Measurements from ENCODE around the gene TM4SF1.
A peak's percentile ranks its signal among the peaks of the same experiment; 100 is the strongest.

TM4SF1 gene

DNA sequence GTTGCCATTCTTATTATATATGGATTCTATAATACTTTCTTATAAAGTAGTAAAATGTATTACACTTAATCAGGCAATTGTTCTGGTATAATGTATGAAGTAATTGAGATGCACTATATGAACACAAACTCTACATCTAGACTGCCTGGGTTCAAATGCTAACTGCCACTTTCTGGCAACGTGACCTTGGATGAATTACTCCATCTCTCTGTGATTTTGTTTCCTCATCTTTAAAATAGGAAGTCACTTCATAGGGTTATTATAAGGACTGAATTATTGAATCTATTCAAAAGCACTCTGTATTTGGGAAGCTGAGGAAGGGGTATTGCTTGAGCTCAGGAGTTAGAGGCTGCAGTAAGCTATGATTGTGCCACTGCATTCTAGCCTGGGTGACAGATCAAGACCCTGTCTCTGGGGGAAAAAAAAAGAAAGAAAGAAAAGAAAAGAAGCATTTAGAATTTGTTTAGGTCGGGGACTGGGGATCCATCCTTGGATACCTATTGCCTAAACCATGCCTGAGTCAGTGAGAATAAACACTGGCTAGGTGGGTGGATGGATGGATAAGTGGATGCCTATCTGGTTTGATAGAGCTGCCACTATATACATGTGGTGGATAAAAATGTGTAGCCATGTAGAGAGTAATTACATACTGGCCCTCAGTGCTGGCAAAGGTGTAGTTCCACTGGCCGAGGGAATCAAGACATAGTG, 2.5 kb downstream of the TM4SF1 start:
- TF ChIP-seq ZFX (IDR thresholded peaks at IDR 0.05; ENCODE audit: borderline replicate concordance) = no peak
- TF ChIP-seq, protein P1, sequence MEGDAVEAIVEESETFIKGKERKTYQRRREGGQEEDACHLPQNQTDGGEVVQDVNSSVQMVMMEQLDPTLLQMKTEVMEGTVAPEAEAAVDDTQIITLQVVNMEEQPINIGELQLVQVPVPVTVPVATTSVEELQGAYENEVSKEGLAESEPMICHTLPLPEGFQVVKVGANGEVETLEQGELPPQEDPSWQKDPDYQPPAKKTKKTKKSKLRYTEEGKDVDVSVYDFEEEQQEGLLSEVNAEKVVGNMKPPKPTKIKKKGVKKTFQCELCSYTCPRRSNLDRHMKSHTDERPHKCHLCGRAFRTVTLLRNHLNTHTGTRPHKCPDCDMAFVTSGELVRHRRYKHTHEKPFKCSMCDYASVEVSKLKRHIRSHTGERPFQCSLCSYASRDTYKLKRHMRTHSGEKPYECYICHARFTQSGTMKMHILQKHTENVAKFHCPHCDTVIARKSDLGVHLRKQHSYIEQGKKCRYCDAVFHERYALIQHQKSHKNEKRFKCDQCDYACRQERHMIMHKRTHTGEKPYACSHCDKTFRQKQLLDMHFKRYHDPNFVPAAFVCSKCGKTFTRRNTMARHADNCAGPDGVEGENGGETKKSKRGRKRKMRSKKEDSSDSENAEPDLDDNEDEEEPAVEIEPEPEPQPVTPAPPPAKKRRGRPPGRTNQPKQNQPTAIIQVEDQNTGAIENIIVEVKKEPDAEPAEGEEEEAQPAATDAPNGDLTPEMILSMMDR (IDR thresholded peaks at IDR 0.05) = no peak
- H3K27ac ChIP-seq = no peak overlapping the region

DNA sequence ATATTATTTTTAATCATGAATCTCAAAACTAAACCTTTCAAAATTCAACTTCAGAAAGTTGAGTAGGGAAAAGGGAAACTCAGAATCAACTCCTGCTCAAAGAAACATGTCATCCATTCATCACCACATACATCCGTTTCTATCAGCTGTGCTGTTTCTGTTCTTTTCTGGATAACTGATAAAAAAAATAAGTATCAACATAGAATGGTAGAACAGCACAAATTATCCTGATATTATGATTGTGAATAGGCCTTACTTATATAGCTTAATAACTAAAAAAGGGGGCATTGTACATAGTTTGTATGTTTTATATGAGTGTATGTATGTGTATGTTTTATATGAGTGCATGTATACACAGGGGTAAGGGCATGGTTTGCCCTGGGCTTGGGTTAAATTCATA, 3.1 kb downstream of the TM4SF1 start:
- no peak overlapping the region for H3K27ac ChIP-seq

DNA sequence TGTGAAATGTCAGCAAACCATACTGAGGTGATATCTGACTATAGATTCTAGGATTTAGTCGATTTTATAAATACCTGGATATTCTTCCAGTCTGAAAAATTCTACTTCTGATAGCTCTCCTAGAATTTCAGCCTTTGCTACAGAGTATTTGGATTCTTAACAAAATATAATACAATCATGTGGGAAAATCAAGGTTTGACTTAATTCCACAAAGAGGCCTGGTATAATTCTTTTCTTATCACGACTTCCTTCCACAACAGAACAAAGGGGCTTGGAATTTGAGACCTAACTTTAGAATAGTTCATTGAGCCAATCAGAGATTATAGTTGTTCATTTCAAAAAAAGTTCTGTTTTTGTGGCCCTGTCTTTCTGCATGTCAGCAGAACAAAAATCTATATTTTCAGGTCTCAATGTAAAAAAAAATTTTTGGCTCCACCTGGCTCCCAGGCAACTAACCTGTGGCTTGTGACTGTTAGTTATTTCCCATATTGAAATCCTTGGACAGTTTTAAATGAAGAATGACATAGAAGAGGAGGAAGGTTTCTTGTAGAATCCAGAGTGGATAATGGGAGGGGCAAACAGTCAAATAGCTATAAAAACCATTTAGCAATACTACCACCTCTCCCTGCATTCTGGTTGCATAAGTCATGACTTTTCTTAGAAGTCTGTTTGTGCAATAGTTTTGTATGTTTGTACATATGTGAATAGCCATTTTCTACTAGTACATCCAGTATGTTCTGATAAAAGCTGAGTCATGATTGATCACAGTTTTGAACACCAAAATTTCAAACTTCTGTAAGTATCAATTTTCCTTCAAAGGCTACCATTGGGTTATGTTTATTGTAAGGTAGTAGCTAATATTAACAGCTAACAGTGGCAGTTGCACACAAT, 4.0 kb downstream of the TM4SF1 start:
- no peak overlapping the region for H3K27ac ChIP-seq
- TF ChIP-seq ZFX (IDR thresholded peaks at IDR 0.05; ENCODE audit: borderline replicate concordance) = no peak

More for the DNA sequence above, 3.1 kb downstream of the TM4SF1 start:
- TF ChIP-seq ZFX (IDR thresholded peaks at IDR 0.05; ENCODE audit: borderline replicate concordance) = no peak
- TF ChIP-seq, protein P1 (IDR thresholded peaks at IDR 0.05) = no peak

DNA sequence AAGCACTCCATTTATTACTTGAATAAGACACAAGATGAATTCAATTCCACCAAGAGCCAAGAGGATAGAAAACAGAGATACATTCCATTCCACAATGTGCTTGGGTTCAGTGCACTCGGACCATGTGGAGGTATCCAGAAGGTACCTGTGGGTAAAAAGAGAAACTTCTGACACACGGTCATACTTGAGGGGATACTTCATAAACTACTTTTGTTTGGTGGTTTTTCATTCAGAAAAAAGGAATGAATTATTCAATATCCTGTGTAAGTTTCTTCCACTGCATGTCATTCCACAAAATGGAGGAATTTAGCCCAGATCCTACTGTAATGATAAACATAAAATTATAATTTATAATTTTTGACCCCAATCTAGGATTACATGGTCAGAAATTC, 5.7 kb downstream of the TM4SF1 start:
- peak overlapping the region; percentile 93 for H3K27ac ChIP-seq
- TF ChIP-seq ZFX (IDR thresholded peaks at IDR 0.05; ENCODE audit: borderline replicate concordance) = no peak
- TF ChIP-seq, protein P1 (IDR thresholded peaks at IDR 0.05) = no peak

DNA sequence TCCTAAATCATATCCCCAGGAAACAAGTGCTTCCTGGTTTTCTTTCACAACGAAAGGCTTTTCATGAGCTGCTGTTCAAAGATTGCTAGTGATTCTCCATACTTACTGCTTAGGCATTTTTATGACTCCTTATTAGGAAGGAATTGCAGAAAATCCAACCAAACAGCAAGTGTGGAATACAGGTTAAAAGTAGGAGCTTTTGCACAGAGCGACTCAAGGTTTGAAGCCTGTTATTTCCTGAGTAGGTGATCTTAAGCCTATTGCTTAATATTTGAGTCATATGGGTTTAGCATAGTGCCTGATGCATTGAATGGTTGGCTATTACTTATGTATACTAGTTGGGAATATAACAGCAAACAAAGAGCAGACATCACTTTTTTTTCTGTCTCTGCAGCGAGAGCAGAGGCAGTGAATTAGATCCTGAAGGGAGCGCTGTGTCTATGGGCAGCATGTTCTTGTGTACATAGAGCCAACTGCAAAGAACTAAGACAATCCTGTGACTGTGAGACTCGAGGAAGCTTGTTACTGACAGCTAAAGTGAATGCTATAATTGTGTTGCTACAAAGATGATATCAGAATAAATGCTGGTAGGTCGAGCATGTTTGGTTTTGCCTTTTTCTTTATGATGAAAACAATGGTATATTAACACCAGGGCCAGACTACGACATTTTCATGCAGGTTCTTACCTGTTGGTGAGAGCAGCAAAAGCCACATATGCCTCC, 6.3 kb downstream of the TM4SF1 start:
- H3K27ac ChIP-seq = peak overlapping the region; percentile 93
- TF ChIP-seq, protein P1 (IDR thresholded peaks at IDR 0.05) = peak; percentile 79
- no peak for TF ChIP-seq ZFX (IDR thresholded peaks at IDR 0.05; ENCODE audit: borderline replicate concordance)

DNA sequence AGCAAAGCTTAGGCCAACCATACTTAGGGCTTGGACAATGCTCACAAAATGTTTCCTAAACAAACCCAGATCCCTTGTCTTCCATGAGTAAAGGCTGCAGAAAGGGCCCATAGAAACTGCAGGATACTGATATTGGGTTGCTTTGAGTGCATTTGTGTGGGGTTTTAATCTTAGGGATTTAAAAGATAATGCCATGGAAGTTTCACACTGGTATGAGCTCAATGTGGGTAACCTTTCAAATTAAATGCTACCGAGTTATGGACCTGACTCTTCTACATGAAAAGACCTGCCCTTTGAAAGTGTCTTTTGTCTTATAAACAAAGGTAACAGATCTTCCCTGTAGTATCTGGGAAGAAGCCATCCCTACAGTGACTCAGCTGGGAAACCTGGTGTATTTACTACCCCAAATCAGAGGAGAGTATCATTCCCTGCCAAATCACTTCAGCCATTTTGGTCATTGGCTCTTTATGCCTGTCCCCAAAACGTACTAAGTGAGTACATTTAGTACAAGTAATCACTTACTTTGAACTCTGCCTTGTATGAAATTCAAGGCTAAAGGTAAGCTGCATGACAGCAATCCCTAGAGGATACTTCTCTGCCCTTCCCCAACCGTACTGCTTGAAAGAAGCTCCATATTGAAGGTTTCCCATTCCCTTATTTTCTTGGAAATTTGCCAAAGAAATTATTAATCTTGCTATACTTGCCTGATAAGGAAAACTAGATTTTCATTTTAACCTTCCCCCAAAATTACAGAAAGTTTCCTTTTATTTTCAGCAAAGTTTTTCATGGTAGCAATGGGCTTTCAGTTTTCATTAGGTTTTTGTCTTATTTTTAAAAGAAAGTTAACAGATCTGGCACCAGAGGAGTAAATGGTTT, 7.2 kb downstream of the TM4SF1 start:
- TF ChIP-seq, protein P1 (IDR thresholded peaks at IDR 0.05) = no peak
- no peak for TF ChIP-seq ZFX (IDR thresholded peaks at IDR 0.05; ENCODE audit: borderline replicate concordance)
- peak overlapping the region; percentile 93 for H3K27ac ChIP-seq
